Keratinocyte (primary cell): ENCODE data around the gene PPM1J. TPM values are rescaled to one million over a fixed set of nuclear protein-coding genes. Genes with fewer than 3 reads are reported as not detected.

Source experiments
- DNase-seq: peaks from one replicate; pipeline ENCODE4 v3.0.0-alpha.2; 2011; ENCODE audit warnings: low read depth, missing footprints, low spot score
- FAIRE-seq: peaks from 2 replicates; lab custom pipeline; 2011; peaks lifted over from hg19 to GRCh38; lab: Jason Lieb, UNC
- H2AFZ ChIP-seq: 2 replicates; pipeline ENCODE4 v1.6.0; 2012; ENCODE audit warnings: low read length, control low read depth, inconsistent platforms; ENCODE audit not compliant: control insufficient read depth
- H3K27ac ChIP-seq: 2 replicates; pipeline ENCODE4 v1.5.1; 2011; ENCODE audit warnings: low read length; ENCODE audit not compliant: control insufficient read depth, insufficient read depth
- H3K27me3 ChIP-seq: 3 replicates; pipeline ENCODE4 v1.6.0; 2011; ENCODE audit warnings: low read length; ENCODE audit not compliant: control insufficient read depth, insufficient read depth; ENCODE audit errors: extremely low read depth
- H3K36me3 ChIP-seq, 2 experiments: 2 replicates in 1 of 2; 3 replicates in 1 of 2; pipeline ENCODE4 v1.5.1; 2011; ENCODE audit warnings: low read length in 2 of 2, mild to moderate bottlenecking in 1 of 2; ENCODE audit not compliant: control insufficient read depth in 2 of 2, insufficient read depth in 2 of 2; ENCODE audit errors: extremely low read depth in 1 of 2
- H3K4me1 ChIP-seq: 3 replicates; pipeline ENCODE4 v1.5.1; 2011; ENCODE audit warnings: low read length; ENCODE audit not compliant: control insufficient read depth, insufficient read depth; ENCODE audit errors: extremely low read depth
- H3K4me2 ChIP-seq: 3 replicates; pipeline ENCODE4 v1.6.0; 2011; ENCODE audit warnings: low read depth, low read length; ENCODE audit not compliant: control insufficient read depth, insufficient read depth; ENCODE audit errors: extremely low read depth
- H3K4me3 ChIP-seq, 3 experiments: fragments of 200-600 bp in 1 of 3; sonication (generic) in 1 of 3; 2 replicates in 2 of 3; 3 replicates in 1 of 3; pipeline ENCODE4 v1.5.1; 2011 to 2016; ENCODE audit warnings: low read length in 3 of 3, mild to moderate bottlenecking in 3 of 3, control low read depth in 2 of 3, inconsistent platforms in 1 of 3, low read depth in 1 of 3, mixed read lengths in 1 of 3, mixed run types in 1 of 3, moderate library complexity in 1 of 3; ENCODE audit not compliant: control insufficient read depth in 2 of 3, insufficient read depth in 2 of 3; ENCODE audit errors: extremely low read depth in 1 of 3
- H3K79me2 ChIP-seq: 2 replicates; pipeline ENCODE4 v1.6.0; 2012; ENCODE audit warnings: low read length; ENCODE audit not compliant: control insufficient read depth, insufficient read depth
- H3K9ac ChIP-seq: 3 replicates; pipeline ENCODE4 v1.6.0; 2011; ENCODE audit warnings: low read length; ENCODE audit not compliant: control insufficient read depth, insufficient read depth; ENCODE audit errors: extremely low read depth
- H3K9me1 ChIP-seq: 3 replicates; pipeline ENCODE4 v1.6.0; 2011; ENCODE audit warnings: low read length; ENCODE audit not compliant: control insufficient read depth, insufficient read depth; ENCODE audit errors: extremely low read depth
- H3K9me3 ChIP-seq: 2 replicates; pipeline ENCODE4 v1.5.1; 2012; ENCODE audit warnings: low read depth, low read length; ENCODE audit not compliant: control insufficient read depth
- H4K20me1 ChIP-seq: 3 replicates; pipeline ENCODE4 v1.6.0; 2011; ENCODE audit warnings: low read length; ENCODE audit not compliant: control insufficient read depth, insufficient read depth; ENCODE audit errors: extremely low read depth
- CTCF ChIP-seq, 3 experiments: IDR thresholded peaks in 1 of 3; conservative IDR thresholded peaks in 1 of 3; optimal IDR thresholded peaks in 1 of 3; 2 replicates in 2 of 3; 3 replicates in 1 of 3; pipeline versions ENCODE3 to v1.5.1; 2011; ENCODE audit warnings: low read length in 3 of 3, mild to moderate bottlenecking in 3 of 3, moderate library complexity in 2 of 3, control low read depth in 1 of 3, inconsistent platforms in 1 of 3; ENCODE audit not compliant: insufficient read depth in 2 of 3; ENCODE audit errors: extremely low read depth in 1 of 3
- EZH2 ChIP-seq: IDR thresholded peaks from one replicate; pipeline ENCODE4 v1.6.1; 2012; ENCODE audit warnings: inconsistent platforms, mild to moderate bottlenecking, low read length, moderate library complexity
- dilution Hi-C: fragments of 300-500 bp; cut with MboI; formaldehyde crosslinking; loops from one replicate; pipeline ENCODE4 v1.7.0; 2020; ENCODE audit warnings: low sequenced_read_pairs; ENCODE audit not compliant: extremely low pct_ligation_motif_present
- polyA plus RNA-seq, 5 experiments: library from polyadenylated mRNA; depleted of rRNA in 3 of 5; stranded (reverse) in 3 of 5; stranded (forward) in 1 of 5; unstranded in 1 of 5; fragments of >200 nt; gene quantifications; 1 replicate in 1 of 5; 2 replicates in 3 of 5; 3 replicates in 1 of 5; pipeline versions ENCODE4 v1.2.1 to v1.2.3, GENCODE V29; 2011 to 2012; ENCODE audit warnings: missing spikeins in 2 of 5, low read depth in 1 of 5, low replicate concordance in 1 of 5

Gene PPM1J
- polyA plus RNA-seq, 1 donor (not counting 4 experiments of a cell fraction or from before 2014, with no cell fraction given): 7.7 TPM

- Histone ChIP-seq H3K27me3 (no peaks in the 10 kb centered on the region), H2AFZ (no peak overlapping the region), H4K20me1 (peaks cover 15% of the 10 kb centered on the region), H3K36me3 (peaks cover 31 to 45% of the 10 kb centered on the region in 2 experiments), H3K9me1 (peaks cover 7% of the 10 kb centered on the region), H3K4me1 (peaks cover 35% of the 10 kb centered on the region), H3K27ac (no peak overlapping the region), H3K4me3 (no peak overlapping the region), H3K9me3 (no peaks in the 10 kb centered on the region), H3K4me2 (no peak overlapping the region), H3K9ac (no peak overlapping the region), H3K79me2 (peaks cover 1% of the 10 kb centered on the region)
- TF ChIP-seq EZH2: no peak
- TF ChIP-seq CTCF (optimal IDR thresholded peaks at IDR 0.05 in 1 of 3, IDR thresholded peaks at IDR 0.05 in 1 of 3, conservative IDR thresholded peaks at IDR 0.05 in 1 of 3; ENCODE audit: extremely low read depth in 1 of 3, insufficient read depth in 2 of 3, low read length in 3 of 3): no peak
- no peak for FAIRE-seq
- dilution Hi-C loops: no loop called here
- no peak for DNase-seq
Measured at GRCh38 chr1:112697781-112698201, 17.3 kb downstream of the PPM1J start.

DNA sequence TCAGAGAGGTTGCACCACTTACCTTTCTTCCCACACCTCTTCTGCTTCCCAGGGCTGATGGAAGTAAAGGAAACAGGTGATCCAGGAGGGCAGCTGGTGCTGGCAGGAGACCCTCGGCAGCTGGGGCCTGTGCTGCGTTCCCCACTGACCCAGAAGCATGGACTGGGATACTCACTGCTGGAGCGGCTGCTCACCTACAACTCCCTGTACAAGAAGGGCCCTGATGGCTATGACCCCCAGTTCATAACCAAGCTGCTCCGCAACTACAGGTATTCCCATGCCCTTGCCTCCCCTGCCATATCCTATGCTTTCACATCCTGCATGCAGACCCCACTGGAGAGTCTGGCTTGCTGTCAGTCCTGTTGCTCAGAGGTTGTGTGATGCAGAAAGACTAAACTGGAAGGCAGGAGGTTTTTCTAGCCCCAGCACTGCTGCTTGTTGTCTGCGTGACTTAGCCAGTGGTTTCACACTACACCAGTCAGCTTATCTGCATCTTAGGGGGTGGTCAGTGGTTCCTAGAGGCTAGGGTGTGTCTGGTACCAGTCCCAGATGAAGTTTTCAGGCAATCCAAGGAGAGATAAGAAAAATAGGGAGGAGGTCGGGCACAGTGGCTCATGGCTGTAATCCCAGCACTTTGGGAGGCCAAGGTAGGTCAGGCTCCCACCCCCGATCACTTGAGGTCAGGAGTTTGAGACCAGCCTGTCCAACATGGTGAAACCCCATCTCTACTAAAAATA is 18.4 kb downstream of the PPM1J start:
- Histone ChIP-seq H4K20me1 (peaks cover 15% of the 10 kb centered on the region), H3K27ac (no peak overlapping the region), H2AFZ (no peak overlapping the region), H3K79me2 (no peaks in the 10 kb centered on the region), H3K27me3 (no peaks in the 10 kb centered on the region), H3K36me3 (peaks cover 28 to 40% of the 10 kb centered on the region in 2 experiments), H3K4me1 (peaks cover 25% of the 10 kb centered on the region), H3K9me1 (peaks cover 7% of the 10 kb centered on the region), H3K4me3 (no peak overlapping the region), H3K9ac (no peak overlapping the region), H3K4me2 (no peak overlapping the region), H3K9me3 (no peaks in the 10 kb centered on the region)
- no peak for DNase-seq
- TF ChIP-seq CTCF (optimal IDR thresholded peaks at IDR 0.05 in 1 of 3, IDR thresholded peaks at IDR 0.05 in 1 of 3, conservative IDR thresholded peaks at IDR 0.05 in 1 of 3; ENCODE audit: extremely low read depth in 1 of 3, insufficient read depth in 2 of 3, low read length in 3 of 3): no peak
- TF ChIP-seq EZH2: no peak
- FAIRE-seq: no peak
- dilution Hi-C loops: no loop called here
